ENCODE data around the gene ACSS3.
"Not testable (repeated sequence)": the region's sequence is repeated elsewhere in the genome, so short reads cannot be mapped to it uniquely, and the experiment has no call there.

Gene ACSS3, protein sequence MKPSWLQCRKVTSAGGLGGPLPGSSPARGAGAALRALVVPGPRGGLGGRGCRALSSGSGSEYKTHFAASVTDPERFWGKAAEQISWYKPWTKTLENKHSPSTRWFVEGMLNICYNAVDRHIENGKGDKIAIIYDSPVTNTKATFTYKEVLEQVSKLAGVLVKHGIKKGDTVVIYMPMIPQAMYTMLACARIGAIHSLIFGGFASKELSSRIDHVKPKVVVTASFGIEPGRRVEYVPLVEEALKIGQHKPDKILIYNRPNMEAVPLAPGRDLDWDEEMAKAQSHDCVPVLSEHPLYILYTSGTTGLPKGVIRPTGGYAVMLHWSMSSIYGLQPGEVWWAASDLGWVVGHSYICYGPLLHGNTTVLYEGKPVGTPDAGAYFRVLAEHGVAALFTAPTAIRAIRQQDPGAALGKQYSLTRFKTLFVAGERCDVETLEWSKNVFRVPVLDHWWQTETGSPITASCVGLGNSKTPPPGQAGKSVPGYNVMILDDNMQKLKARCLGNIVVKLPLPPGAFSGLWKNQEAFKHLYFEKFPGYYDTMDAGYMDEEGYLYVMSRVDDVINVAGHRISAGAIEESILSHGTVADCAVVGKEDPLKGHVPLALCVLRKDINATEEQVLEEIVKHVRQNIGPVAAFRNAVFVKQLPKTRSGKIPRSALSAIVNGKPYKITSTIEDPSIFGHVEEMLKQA

DNA sequence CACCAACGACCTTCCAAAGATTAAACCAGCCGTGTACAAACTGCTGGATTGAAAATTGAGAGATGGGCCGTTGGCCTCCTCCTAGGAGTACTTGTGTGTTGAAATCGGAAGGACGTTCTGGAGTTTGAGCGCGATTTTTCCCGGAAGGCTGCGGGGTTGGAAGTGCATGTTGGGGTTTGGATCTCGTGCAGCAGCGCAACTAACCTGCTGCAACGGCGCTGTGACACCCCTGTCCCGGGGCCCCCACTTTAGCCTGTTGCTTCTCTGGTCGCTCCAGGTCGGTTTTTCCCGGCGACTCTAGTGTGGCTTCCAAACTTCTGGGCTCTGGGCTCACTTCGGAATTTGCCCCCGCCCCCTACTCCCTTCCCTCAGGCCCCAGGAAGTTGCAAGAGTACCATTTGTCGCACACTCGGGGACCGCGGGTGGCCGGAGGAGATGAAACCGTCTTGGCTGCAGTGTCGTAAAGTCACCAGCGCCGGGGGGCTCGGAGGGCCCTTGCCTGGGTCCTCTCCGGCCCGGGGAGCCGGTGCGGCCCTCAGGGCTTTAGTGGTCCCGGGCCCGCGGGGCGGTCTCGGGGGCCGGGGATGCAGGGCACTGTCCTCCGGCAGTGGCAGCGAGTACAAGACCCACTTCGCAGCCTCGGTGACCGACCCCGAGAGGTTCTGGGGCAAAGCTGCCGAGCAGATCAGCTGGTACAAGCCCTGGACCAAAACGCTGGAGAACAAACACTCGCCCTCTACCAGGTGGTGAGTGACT, at the start of gene ACSS3:
Gene ACSS3 (plus strand): TSS at position 394 of the 756 bp plus-strand sequence. CDS start 42 bp downstream, at position 436.
- DNase-seq (ENCODE audit: low spot score), result peak; percentile 56

DNA sequence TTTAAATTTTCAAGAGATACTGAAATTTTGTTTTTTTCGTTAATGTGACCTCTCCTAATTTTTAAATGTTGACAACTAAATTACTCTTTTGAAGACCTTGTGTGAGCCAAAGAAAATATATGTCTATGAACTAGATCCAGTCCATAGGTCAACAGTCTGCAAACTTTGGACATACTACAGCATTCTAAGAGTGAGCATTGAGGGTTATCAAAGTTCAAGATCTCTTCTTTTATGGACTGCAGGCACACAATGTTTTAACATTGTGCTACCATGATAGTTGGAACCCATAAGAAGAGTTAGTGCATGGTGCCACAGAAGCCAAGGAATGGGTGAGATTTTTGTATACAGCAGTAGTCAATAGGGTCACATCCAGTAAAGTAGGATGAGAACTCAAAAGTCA, 43.0 kb upstream of the ACSS3 start:
- no peak for DNase-seq (ENCODE audit: low spot score)

DNA sequence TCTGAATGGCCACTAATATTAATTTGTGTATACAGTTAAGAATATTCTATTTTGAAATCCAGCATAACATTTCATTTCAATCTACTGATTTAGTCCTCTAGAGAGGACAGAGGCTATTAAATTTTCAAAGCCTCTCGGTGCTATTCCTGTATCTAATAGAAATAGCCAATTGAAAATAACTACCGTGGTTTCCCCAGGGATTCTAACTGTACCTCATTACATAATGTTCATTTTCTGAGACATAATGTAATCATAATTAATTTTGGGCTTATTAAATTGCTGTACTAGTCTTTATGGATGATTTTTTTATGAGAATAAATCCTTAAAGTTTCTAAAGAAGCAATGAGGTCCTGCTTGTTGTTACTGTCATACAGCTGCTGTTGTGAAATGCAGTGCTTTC, 38.6 kb upstream of the ACSS3 start:
- DNase-seq (ENCODE audit: low spot score), result no peak

DNA sequence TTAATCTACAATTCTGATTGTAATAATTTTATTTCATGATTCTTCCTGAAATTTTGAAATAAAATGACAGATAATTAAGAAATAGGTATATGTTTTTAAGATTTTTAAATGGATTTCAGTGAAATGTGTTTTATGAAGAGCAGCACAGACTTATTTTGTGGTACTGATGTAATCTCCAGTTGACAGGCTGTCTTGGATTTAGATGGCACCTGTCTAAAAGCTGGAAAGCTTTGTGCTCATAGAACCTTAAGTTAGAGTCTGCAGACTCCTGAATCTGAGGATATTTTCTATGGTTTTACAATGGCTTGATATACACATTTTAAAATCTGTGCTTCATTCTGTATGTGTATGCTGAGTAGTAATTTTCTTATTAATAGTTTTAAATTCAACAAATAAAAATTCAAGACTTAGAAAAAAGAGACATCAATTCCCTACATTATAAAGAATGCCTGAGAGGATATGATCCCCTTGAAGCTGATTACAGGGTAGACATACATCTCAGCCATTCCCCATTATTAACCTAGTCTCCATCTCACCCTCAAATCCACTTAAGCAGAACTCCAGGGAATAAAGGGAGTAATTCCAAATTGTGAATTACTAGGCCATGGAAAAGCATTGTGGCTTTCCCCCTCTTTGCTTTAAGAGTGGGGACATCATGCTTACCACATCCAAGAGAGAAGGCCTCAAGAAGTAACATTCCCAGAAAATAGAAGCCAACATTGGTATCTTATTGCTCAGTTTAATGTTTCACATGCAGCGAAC, 33.7 kb upstream of the ACSS3 start:
- DNase-seq (ENCODE audit: low spot score), result no peak

DNA sequence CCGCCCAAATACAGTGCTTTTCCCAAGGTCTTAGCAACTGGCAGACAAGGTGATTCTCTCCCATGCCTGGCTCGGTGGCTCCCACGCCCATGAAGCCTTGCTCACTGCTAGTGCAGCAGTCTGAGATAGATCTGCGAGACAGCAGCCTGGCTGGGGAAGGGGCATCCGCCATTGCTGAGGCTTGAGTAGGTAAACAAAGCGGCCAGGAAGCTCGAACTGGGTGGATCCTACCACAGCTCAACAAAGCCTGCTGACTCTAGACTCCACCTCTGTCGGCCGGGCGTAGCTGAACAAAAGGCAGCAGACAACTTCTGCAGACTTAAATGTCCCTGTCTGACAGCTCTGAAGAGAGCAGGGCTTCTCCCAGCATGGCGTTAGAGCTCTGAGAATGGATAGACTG, 12.9 kb upstream of the ACSS3 start:
- not testable (repeated sequence) for DNase-seq (ENCODE audit: low spot score)

DNA sequence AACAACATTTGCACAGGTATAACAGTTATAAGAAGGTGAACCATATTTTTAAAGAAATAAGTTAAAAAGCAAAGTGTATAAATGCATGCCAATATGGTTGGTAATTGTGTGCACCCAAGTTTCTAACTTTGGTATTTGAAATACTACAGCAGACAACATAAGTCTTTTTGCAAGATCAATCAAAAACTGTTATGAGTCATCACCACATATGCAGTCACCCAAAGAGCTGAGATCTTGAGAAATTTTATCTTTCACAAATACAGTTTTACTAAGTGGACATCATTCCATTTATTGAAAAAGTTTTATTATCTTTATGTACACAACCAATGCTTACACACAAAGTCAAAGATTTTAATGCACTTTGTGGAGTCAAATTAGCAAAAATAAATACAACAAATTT, 7.0 kb upstream of the ACSS3 start:
- no peak for DNase-seq (ENCODE audit: low spot score)

DNA sequence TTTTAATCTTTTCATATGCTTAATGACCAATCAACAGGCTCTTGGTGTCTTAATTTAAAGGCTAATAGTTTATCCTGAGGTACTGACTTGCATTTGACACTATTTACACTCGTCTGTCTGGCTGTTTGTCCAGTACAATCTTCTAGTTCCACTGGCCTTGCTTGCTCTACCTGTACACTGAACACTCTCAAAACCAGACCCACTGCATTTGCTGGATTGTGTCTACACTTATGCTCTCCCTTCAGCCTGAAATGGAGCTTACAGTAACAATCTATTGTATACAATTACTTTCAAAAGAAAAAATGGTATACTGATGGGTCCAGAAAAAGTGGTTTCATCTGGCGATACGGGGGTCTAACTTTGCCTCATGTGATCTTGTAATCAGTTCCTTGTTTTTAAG, 2.3 kb upstream of the ACSS3 start:
- no peak for DNase-seq (ENCODE audit: low spot score)

DNA sequence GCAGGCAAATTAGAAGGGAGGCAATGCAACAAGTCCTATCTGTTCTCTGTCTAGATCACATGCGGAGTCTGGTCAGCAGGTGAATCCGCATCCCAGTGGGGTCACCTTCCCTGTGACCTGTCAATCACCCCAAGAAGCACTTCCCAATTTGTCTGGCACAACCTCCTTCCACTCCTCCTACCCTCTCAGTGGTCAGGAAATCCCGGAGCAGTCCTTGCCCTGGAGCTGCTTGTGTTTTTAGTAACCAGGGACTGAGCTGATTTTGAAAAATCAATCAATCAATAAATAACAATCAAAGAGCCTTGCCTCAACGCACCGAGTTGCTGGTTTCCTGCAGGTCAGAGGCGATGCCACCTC, 572 bp upstream of the ACSS3 start:
- DNase-seq (ENCODE audit: low spot score), result peak; percentile 59

DNA sequence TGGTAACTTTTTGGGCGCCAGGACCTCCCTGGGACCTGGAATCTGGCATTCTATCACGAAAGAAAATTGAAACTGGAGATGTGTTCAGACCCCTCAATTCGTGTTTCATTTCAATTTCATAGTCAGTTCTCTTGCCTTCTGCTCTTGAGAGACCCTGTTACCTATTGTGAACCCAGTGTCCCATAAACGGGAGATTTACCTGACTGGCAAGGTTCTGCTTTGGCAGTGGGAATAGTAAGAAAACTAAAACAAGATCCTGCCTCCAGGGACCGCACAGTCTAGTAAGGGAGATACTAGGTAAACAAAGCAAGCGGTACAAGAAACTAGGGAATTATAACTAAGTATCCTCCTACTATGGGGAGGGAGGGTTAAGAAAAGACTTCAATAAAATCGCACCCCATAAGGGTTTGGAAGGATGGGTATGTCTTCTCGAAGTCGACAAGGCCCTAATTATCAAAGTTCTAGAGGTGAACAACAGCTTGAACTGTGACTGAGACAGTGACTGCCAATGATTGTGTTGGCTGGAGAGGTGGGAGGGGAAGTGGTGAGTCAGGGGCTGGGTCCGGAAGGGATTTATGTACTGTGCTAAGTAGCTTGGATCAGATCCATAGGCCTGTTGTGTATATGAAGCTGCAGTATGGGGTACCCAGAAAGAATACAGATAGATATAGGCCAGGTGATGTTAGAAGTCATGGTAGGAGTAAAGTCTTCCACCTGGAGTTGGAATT, 754 bp downstream of the ACSS3 start:
- DNase-seq (ENCODE audit: low spot score), result no peak

DNA sequence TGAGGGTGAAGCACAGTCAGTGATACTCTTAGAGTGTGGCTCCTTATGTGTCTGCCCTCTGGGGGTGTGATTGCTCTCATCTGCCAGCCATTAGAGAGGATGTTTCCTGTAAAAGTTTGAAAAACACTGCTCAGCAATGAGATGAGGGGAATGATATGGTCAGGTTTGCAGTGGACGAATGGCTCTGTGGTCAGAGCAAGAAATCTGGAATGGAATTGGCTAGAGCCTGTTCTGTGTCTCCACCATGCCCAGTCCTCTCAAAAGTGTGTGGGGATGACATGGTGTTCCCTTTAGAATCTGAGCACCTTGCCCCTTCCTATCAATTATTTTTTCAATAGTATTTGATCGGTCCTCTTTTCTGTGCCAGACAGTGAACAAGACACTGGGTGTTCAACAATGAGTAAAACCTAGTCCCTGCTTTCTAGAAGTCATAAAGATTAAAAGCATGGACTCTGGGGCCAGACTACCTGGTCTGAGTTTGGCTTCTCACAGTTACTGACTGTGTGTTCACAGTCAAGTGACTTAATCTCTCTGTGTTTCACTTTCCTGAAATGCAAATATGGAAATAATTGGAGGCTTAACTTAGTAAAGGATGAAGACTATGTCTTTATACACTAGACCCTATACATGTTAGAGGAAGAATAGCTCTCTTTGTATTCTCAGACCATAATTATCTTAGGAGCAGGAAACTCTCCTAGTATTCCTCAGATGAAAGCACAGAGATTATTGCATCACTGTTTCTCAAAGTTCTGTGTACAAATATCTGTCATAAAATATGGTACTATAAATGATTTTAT, 1.6 kb downstream of the ACSS3 start:
- no peak for DNase-seq (ENCODE audit: low spot score)

DNA sequence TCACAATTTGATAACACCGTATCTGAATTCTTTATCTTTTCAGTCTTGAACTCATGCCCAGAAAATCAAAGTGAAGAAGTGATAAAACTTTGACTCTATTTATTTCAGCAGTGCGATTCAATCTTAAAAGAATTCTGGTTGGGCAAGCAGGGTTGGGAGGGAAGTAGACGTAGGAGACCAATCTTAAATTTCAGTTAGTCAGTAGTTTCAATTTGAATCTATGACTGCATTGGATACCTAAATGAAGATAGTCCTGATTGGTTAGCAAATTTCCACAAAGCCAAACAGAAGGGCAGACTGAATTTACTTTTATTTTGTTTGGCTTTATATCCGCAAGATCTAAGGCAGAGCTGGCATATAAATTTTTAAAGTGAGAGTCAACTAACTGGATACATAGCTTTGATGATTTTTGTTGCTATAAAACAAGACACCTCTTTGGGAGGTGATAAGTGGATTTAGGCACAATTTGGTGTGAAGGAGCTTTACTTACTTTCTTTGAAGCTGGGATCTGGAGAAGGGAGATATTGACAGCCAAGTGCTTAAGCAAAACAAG, 2.6 kb downstream of the ACSS3 start:
- no peak for DNase-seq (ENCODE audit: low spot score)

DNA sequence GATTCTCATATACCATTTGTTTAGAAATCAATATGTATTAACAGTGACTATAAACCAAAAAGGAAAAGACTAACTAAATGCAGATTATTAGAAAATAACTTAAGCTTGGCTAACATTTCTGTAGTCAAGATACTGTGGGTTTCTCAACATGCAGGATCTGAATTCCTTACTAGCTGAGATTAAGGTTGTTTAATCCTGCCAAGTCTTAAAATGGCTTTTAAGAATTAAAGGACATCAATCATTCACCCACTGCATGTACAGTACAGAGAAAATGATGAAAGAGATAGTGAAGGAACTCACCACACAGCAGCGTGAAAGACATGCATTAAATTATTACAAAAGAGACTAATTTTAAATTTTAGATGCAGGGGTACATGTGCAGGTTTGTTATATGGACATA, 3.8 kb downstream of the ACSS3 start:
- no peak for DNase-seq (ENCODE audit: low spot score)

DNA sequence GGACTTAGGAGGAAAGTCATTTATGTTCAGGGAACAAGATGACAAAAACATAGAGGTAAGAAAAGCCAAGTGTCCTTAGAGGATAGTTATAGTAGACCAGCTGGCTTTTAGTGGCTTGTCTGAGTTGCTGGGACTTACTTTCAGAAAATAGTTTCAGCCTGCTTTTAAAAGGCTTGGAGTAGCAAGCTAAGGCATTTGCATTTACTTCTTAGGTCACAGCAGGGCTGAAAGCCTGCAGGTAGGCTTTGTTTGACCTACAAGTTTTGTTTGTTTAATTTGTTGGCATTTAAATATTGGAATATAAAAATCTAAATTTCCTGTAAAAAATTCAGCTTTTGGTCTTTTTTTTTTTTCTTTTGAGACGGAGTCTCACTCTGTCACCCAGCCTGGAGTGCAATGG, 5.1 kb downstream of the ACSS3 start:
- no peak for DNase-seq (ENCODE audit: low spot score)

DNA sequence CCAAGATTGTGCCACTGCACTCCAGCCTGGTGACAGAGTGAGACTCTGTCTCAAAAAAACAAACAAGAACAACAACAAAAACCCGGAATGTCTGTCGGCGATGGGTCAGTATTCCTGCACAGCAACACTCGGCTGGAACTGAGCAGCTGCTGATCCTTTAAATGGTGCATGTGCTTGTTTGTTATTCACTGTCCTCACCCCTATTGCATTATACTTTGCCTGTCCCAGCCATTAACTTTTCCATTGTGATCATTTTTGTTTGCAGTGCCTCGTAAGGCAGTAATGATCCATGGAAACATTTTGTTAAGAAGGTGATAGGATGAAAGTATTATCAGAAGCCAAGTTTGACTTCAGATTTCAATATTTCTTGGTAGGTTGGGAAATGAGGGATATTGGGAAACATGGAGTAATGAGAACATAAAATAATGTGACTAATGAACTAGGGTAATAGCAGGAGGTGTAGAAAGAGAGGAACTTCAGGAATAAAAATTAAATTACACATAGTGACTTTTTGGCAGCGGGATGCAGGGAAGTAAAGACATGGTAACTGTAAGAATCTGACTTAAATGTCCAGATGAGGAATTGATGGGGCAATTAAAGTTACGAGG, 6.1 kb downstream of the ACSS3 start:
- DNase-seq (ENCODE audit: low spot score), result no peak

DNA sequence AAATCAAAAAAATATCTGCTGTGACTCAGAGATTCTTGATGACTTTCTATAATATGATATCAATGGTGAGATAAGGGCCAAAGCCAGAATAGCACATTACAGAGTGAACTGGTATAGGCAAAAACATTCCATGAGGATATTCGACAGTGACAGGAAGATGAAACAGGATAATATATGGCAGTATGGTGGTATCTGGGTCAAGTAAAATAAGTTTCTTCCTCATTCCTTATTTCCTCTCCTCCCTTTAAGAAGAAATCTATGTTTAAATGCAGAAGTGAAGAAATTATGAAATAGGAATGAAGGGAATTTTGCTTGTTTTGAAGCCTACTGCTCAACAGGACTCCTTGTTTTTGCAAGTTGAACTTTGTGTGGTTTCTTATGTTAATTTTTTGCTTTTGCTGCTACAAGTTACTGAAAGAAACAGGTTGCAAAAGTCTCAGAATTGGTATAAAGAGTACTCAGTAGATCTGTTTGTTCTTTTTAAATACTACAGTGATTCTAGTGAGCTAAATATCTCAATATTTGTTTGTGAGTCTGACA, 7.0 kb downstream of the ACSS3 start:
- DNase-seq (ENCODE audit: low spot score), result no peak

DNA sequence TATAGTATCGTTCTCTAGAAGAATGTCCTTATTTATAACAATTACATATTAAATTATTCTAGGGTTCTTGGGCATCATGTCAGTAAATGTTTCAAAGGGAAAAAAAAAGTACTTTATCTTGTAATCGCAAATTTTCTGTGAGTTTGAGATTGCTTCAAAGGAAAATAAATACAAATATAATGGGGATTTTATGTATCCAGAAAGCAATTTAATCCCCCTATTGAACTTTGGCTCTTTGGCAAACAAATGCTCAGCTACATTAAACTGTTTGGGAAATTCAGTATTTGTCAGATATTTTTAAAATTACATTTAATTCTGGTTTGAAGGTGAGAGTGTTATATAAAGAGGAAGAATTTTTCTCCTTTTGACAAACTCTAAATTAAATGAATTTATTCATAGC, 8.0 kb downstream of the ACSS3 start:
- DNase-seq (ENCODE audit: low spot score), result no peak

DNA sequence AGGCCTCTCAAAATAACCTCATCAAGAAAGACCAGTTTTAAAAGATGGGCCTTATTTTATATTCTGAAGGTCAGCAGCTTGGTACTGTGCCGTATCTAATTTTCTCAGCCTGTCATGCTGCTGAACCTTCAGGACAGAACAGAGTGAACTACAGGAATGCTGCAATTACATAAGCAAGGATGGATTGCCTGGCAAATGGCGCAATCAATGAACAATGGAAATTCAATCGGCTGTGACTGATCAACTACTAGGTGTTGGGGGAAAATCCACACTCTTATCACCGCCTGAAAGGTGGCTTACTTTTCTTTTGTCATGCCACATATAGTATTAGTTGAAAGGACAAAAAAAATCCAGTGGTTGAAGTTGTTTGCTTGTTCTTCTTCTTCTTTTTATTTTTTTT, 8.5 kb downstream of the ACSS3 start:
- no peak for DNase-seq (ENCODE audit: low spot score)

DNA sequence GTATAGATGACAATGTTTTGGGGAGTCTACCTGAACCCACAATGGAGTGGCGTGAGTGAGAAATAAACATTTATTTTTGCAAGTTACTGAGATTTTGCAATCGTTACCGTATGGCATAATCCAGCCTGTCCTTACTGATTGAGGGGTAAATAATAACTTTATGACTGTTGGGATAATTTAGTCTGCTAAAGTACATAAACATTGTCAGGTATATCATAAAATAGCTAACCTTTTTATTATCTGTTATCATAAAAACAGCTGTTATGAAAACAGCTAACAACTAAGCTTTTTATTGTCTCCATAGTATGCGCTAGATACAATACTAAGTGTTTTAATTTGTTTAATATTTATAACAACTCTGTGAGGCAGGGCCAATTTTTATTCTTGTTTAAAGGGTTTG, 10.3 kb downstream of the ACSS3 start:
- no peak for DNase-seq (ENCODE audit: low spot score)

DNA sequence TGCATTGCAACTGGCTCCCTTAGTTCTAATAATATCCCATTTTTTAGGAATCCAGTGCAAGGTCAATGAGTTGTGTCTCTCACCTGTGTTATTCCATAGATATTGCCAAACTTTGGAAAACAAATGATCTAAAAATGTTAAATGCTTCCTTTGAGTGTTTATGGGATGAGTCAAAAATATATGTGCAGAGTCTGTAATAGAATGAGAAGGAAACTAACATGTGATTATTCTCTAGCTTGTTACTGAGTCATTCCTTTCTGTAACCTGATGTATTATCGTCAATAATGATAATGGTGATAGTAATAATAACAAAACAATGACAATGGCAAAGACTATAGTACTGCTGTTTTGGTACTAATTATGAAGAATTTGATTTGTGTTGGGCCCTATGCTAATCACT, 11.5 kb downstream of the ACSS3 start:
- DNase-seq (ENCODE audit: low spot score), result no peak

DNA sequence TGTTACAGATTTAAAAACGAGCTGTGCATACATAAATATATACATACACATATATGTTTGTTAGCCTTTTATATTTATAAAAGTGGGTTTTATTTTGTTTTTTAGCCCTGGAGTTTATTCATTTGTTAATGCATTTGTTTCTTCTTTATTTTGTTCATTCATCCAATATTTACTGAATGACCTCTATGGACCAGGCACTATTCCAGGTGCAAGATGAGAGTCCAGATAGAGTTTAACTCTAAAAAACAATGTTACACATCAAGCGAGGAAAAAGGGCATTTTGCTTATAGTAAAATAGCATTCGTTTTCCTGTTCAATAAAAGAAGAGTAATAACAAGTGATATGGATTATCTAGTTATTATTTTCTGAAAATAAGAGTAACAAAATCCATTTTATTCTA, 14.2 kb downstream of the ACSS3 start:
- no peak for DNase-seq (ENCODE audit: low spot score)

Data from Ammon's horn (tissue), 1 donor.